RWPE2 (cell line): Measurements from ENCODE around the gene ACACB.

Experiments used
- ATAC-seq: fragments of 200-7000 bp; cut with Tn5 transposase; 3 replicates; pipeline ENCODE4 v1.9.1; 2021; ENCODE audit warnings: low read depth
- DNase-seq: peaks from one replicate; pipeline ENCODE4 v3.0.0-alpha.2; 2020; ENCODE audit warnings: low spot score
- H3K27ac ChIP-seq: fragments of 450-650 bp; 2 replicates; pipeline ENCODE4 v1.5.1; 2017; ENCODE audit warnings: mild to moderate bottlenecking; ENCODE audit not compliant: poor library complexity, severe bottlenecking
- H3K27me3 ChIP-seq: fragments of 250-450 bp; sonication (Bioruptor Pico); 2 replicates; pipeline ENCODE4 v1.5.1; 2021; ENCODE audit warnings: mild to moderate bottlenecking, moderate library complexity; ENCODE audit not compliant: insufficient read depth, poor library complexity, severe bottlenecking
- H3K36me3 ChIP-seq: fragments of 250-450 bp; sonication (Bioruptor Pico); 2 replicates; pipeline ENCODE4 v1.5.1; 2020; ENCODE audit warnings: low read depth, mild to moderate bottlenecking, moderate library complexity
- H3K4me1 ChIP-seq: fragments of 250-450 bp; sonication (Bioruptor Pico); 2 replicates; pipeline ENCODE4 v1.5.1; 2021; ENCODE audit warnings: mild to moderate bottlenecking, moderate library complexity; ENCODE audit not compliant: insufficient read depth, poor library complexity, severe bottlenecking
- H3K4me3 ChIP-seq: fragments of 250-450 bp; sonication (Bioruptor Pico); 2 replicates; pipeline ENCODE4 v1.5.1; 2021; ENCODE audit warnings: mild to moderate bottlenecking, moderate library complexity; ENCODE audit not compliant: severe bottlenecking
- H3K9me3 ChIP-seq: fragments of 250-450 bp; sonication (Bioruptor Pico); 2 replicates; pipeline ENCODE4 v1.5.1; 2021; ENCODE audit warnings: mild to moderate bottlenecking, moderate library complexity; ENCODE audit not compliant: severe bottlenecking
- CTCF ChIP-seq: fragments of 450-650 bp; IDR thresholded peaks from one replicate; pipeline ENCODE4 v1.5.1; 2017; ENCODE audit warnings: mild to moderate bottlenecking, moderate library complexity; ENCODE audit not compliant: poor library complexity, severe bottlenecking

Gene ACACB

GRCh38 chr12:109255377-109255776, 139.0 kb downstream of the ACACB start:
- peak; percentile 14 for TF ChIP-seq CTCF
- ATAC-seq: peak; percentile 40; the same call in 2 of the 3 replicates
- no peaks in the 10 kb centered on the region for H3K4me1 ChIP-seq

DNA sequence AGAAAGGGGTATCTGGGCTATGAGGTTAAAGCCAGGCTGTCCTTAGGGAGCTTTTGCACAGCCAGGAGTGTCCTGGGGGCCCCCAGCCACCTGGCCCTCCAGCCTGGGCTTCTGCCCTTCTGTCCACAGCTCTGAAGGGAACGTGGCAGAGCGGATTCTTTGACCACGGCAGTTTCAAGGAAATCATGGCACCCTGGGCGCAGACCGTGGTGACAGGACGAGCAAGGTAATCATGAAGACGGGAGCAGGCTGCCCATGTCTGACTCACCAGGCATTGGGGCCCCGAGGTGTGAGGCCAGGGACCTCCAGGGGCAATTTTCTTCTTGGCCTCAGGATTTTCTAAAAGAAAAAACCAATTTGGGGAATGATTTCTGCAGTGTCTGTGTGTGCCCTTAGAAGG, 139.6 kb downstream of the ACACB start:
- no peaks in the 10 kb centered on the region for H3K36me3 ChIP-seq
- no peaks in the 10 kb centered on the region for H3K9me3 ChIP-seq
- no peaks in the 10 kb centered on the region for H3K27me3 ChIP-seq
- no peaks in the 10 kb centered on the region for H3K4me1 ChIP-seq
- no peak for ATAC-seq
- H3K27ac ChIP-seq: no peak overlapping the region
- DNase-seq: no peak
- no peak overlapping the region for H3K4me3 ChIP-seq
- TF ChIP-seq CTCF: no peak

More at GRCh38 chr12:109255377-109255776, 139.0 kb downstream of the ACACB start:
- Histone ChIP-seq H3K27me3 (no peaks in the 10 kb centered on the region), H3K4me3 (no peak overlapping the region), H3K27ac (no peak overlapping the region), H3K36me3 (no peaks in the 10 kb centered on the region), H3K9me3 (no peaks in the 10 kb centered on the region)
- DNase-seq: no peak

DNA sequence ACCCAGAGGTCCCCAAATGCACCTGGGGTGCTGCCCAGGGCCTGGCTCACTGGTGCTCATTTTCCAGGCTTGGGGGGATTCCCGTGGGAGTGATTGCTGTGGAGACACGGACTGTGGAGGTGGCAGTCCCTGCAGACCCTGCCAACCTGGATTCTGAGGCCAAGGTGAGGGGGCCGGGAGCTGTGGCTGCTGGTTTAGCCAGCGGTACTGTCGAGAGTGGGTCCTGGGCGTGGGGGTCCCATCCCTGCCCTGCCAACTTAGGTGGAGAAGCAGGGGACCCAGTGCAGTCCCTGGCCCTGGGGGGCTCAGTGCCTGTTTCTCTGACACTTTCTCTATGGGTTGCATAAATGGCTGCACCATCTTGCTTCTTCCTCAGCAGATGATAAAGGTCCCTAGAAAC, 141.8 kb downstream of the ACACB start:
- Histone ChIP-seq H3K27me3 (no peaks in the 10 kb centered on the region), H3K4me3 (no peak overlapping the region), H3K36me3 (no peaks in the 10 kb centered on the region), H3K4me1 (no peaks in the 10 kb centered on the region), H3K9me3 (no peaks in the 10 kb centered on the region), H3K27ac (no peak overlapping the region)
- ATAC-seq: no peak
- TF ChIP-seq CTCF: no peak
- no peak for DNase-seq

- no peak for ATAC-seq
Observed at GRCh38 chr12:109258607-109259544, 142.5 kb downstream of the ACACB start.

More at GRCh38 chr12:109258607-109259544, 142.5 kb downstream of the ACACB start:
- no peak for TF ChIP-seq CTCF
- no peaks in the 10 kb centered on the region for H3K36me3 ChIP-seq
- no peak overlapping the region for H3K27ac ChIP-seq
- H3K4me3 ChIP-seq: no peak overlapping the region
- H3K4me1 ChIP-seq: no peaks in the 10 kb centered on the region
- DNase-seq: no peak
- H3K27me3 ChIP-seq: no peaks in the 10 kb centered on the region
- H3K9me3 ChIP-seq: no peaks in the 10 kb centered on the region
